Measurements from ENCODE around the gene PER3. TPM values are rescaled to one million over a fixed set of nuclear protein-coding genes. Genes with fewer than 3 reads are reported as not detected.

The PER3 gene
- total and polyA plus RNA-seq, 8 donors = 3.2 to 55.8 (median 11.1) TPM

DNA sequence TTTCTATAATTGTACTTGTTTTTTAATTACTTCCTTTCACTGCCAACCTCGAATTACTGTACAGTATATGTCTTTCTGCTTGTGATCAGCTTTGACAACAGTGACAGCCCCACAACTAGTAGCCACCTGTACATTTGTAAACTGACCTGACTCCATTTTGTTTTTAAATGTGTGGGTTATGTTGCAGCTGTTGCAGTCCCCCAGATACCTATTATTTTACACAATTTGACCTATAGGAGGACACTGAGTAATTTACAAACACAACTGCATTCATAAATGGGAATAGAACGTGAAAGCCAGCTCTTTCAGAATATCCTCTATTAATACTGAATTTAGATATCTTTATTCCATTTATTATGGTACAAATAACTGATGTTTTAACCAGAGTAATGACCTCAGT is 15.5 kb upstream of the PER3 start:
- H3K4me3 ChIP-seq = no peak overlapping the region
- DNase-seq = no peak
- no peaks in the 10 kb centered on the region for H3K27me3 ChIP-seq
- peaks cover 12 to 42% (median 26%) of the 10 kb centered on the region in 4 donors for H3K4me1 ChIP-seq
- intact Hi-C loops (cut with DNase I; ENCODE audit: low total_unique reads) = no loop called here
- peaks cover 0 to 10% (median 8%) of the 10 kb centered on the region in 4 donors for H3K36me3 ChIP-seq
- WGBS, 5 donors = 48 to 60% (median 56%) methylated on average over 2 of the region's 2 CpGs
- H3K27ac ChIP-seq = no peak overlapping the region
- no peaks in the 10 kb centered on the region for H3K9me3 ChIP-seq
- TF ChIP-seq EP300 (IDR thresholded peaks at IDR 0.05) (no peak), POLR2A (IDR thresholded peaks at IDR 0.05) (no peak), POLR2AphosphoS5 (IDR thresholded peaks at IDR 0.05) (no peak)
- TF ChIP-seq, protein P1, sequence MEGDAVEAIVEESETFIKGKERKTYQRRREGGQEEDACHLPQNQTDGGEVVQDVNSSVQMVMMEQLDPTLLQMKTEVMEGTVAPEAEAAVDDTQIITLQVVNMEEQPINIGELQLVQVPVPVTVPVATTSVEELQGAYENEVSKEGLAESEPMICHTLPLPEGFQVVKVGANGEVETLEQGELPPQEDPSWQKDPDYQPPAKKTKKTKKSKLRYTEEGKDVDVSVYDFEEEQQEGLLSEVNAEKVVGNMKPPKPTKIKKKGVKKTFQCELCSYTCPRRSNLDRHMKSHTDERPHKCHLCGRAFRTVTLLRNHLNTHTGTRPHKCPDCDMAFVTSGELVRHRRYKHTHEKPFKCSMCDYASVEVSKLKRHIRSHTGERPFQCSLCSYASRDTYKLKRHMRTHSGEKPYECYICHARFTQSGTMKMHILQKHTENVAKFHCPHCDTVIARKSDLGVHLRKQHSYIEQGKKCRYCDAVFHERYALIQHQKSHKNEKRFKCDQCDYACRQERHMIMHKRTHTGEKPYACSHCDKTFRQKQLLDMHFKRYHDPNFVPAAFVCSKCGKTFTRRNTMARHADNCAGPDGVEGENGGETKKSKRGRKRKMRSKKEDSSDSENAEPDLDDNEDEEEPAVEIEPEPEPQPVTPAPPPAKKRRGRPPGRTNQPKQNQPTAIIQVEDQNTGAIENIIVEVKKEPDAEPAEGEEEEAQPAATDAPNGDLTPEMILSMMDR (IDR thresholded peaks at IDR 0.05) = no peak

DNA sequence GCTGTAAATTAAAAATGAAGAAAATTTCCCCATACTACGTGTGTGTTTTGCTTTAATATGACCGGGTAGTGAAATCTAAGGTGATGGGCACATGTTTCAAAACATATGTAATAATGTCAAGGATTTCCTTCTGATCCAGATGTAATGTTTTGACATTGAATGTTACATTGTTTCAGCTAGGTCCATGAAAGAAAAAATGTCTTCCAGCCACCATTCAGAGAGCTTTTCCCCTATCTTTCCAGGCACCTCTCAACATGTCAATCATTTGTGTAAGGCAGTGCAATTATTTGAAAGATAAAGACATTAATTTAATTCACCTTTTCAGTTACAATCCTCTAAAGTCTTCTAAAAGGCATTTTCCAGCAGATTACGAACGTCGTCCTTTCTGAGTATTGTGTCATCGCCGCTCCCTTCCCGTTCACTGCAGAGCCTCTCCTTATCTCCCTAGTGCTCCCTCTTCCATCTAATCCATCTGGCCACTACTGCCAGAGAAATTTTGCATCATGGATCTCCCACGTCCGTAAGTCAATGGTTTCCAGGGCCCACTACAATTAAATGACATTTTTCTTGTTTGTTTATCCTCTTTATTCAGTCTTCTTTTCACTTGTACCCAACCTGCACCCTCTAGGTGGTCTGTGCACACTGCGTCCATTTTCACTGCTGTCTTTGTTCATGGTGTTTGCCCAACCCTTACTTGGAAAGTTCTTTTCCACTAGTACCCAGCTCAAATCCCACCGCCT is 14.2 kb upstream of the PER3 start:
- H3K9me3 ChIP-seq = no peaks in the 10 kb centered on the region
- H3K4me3 ChIP-seq = no peak overlapping the region
- intact Hi-C loops (cut with DNase I; ENCODE audit: low total_unique reads) = no loop called here

DNA sequence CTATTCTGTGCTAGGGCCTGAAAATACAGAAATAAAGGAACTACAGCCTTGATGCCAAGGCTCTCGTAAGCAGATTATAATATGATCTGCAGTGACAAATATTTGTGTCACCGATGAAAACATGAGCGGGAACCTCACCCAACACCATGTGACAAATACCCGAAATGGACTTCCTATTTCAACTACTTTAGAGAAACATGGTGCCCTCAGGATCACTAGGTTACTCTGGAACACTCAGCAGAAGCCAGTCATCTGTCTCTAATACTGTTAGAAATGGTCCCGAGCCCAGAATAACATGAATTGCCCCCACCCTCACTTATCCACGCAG is 13.5 kb upstream of the PER3 start:
- 4 to 9% (median 4%) methylated on average over 6 of the region's 6 CpGs for WGBS, 5 donors
- Histone ChIP-seq H3K27ac (peak overlapping the region; percentile 95 to 98 (median 96)), H3K9me3 (no peaks in the 10 kb centered on the region), H3K36me3 (peaks cover 0 to 23% (median 22%) of the 10 kb centered on the region in 4 donors), H3K27me3 (no peaks in the 10 kb centered on the region), H3K4me3 (peak overlapping the region; percentile 84 to 100 (median 96)), H3K4me1 (peaks cover 12 to 54% (median 29%) of the 10 kb centered on the region in 4 donors)
- TF ChIP-seq, protein P1 (IDR thresholded peaks at IDR 0.05) = no peak
- no peak for TF ChIP-seq POLR2AphosphoS5 (IDR thresholded peaks at IDR 0.05)
- TF ChIP-seq POLR2A (IDR thresholded peaks at IDR 0.05) = no peak
- no peak for TF ChIP-seq EP300 (IDR thresholded peaks at IDR 0.05)
- no peak for DNase-seq
- intact Hi-C loops (cut with DNase I; ENCODE audit: low total_unique reads) = no loop called here

More for the DNA sequence above, 14.2 kb upstream of the PER3 start:
- H3K36me3 ChIP-seq = peaks cover 0 to 21% (median 18%) of the 10 kb centered on the region in 4 donors
- 90 to 93% (median 92%) methylated on average over 12 of the region's 12 CpGs for WGBS, 5 donors
- H3K27ac ChIP-seq = peak overlapping the region in 3 of 5 donors; percentile 95 to 98 (median 98)
- peaks cover 12 to 48% (median 29%) of the 10 kb centered on the region in 4 donors for H3K4me1 ChIP-seq
- TF ChIP-seq POLR2AphosphoS5 (IDR thresholded peaks at IDR 0.05) (no peak), POLR2A (IDR thresholded peaks at IDR 0.05) (no peak), EP300 (IDR thresholded peaks at IDR 0.05) (no peak)
- TF ChIP-seq, protein P1 (IDR thresholded peaks at IDR 0.05) = no peak
- DNase-seq = no peak
- H3K27me3 ChIP-seq = no peaks in the 10 kb centered on the region

DNA sequence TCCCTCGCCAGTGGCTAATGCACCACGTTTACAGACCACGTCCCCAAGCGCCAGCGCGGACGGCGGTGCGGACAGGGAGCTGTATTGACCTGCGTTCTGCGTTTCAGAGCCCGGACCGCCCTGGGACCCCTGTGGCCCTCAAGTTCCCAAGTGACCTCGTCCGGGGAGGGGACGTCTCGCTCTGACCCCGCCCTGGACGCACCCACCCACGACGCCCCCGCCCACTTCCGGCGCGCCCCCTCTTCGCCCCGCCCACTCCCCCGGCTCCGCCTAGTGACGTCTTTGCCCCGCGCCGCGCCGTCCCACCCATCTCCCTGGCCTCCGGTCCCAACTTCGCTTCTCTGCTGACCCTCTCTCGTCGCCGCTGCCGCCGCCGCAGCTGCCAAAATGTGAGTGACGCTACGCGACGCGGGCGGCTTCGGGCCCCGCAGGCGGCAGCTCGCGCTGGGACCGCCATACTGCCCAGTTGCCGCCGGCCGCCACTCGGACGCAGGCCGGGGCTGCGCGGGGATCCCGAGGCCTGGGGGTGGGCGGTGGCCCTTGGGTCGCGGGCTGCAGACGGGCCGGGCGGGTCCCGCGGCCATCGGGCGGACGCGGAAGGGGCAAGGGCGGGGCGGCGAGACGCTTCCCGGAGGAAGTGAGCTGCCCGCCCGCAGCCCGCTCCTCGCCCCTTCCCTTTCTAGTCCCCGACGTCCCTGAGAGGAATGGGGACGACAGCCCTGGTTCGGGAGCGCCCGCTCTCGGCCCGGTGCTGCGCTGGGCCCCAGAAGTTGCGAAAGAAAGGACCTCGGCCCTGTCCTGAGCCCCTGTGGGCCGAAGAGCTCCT is 12.9 kb upstream of the PER3 start, which contains the start of gene VAMP3:
VAMP3 (plus strand) TSS at position 300 of the 826 bp plus-strand sequence; CDS start at position 388, 88 bp downstream.
- TF ChIP-seq POLR2AphosphoS5 (IDR thresholded peaks at IDR 0.05) (peak; percentile 48 to 89 (median 86)), POLR2A (IDR thresholded peaks at IDR 0.05) (no peak)
- peaks cover 0 to 25% (median 23%) of the 10 kb centered on the region in 4 donors for H3K36me3 ChIP-seq
- H3K4me3 ChIP-seq = peak within 1 kb of the TSS; percentile 84 to 100 (median 96)
- H3K4me1 ChIP-seq = peaks cover 12 to 56% (median 29%) of the 10 kb centered on the region in 4 donors
- 0 to 1% (median 0%) methylated on average over 54 to 97 of the region's 97 CpGs for WGBS, 5 donors
- H3K9me3 ChIP-seq = no peaks in the 10 kb centered on the region
- peak; percentile 92 to 95 for DNase-seq
- no peaks in the 10 kb centered on the region for H3K27me3 ChIP-seq
- H3K27ac ChIP-seq = peak within 1 kb of the TSS; percentile 95 to 98 (median 96)
- intact Hi-C loops (cut with DNase I; ENCODE audit: low total_unique reads) = no loop called here
